GM12878 (cell line): ENCODE results near the gene NUDT12. TPM values are rescaled to one million over a fixed set of nuclear protein-coding genes. Genes with fewer than 3 reads are reported as not detected.

Experiments used
- ATAC-seq: fragments of 200-7000 bp; cut with Tn5 transposase; 3 replicates; pipeline ENCODE4 v1.9.1; 2020; ENCODE audit warnings: mild to moderate bottlenecking, moderate library complexity
- BruUV-seq: library from RNA; stranded (reverse); fragments of 400-500 nt; replicated peaks from 2 replicates; lab custom pipeline; 2021; lab: Mats Ljungman, UMichigan
- CTCF ChIA-PET: fragments of 300-600 bp; sonication (Branson Sonifier 250); formaldehyde crosslinking; extraction: SDS; loops from one replicate; lab custom pipeline; 2021; ENCODE audit warnings: inconsistent platforms; lab: Yijun Ruan, JAX
- POLR2A ChIA-PET: fragments of 350-600 bp; formaldehyde crosslinking; extraction: SDS; loops from one replicate; lab custom pipeline; 2021; ENCODE audit warnings: inconsistent platforms; lab: Charles Lee
- RAD21 ChIA-PET: fragments of 300-600 bp; sonication (Branson Sonifier 250); formaldehyde crosslinking; loops from one replicate; lab custom pipeline; 2023; ENCODE audit warnings: antibody characterized with exemption; ENCODE audit not compliant: unreplicated experiment; lab: Charles Lee
- SMC1A ChIA-PET: fragments of 300-600 bp; sonication (Branson Sonifier 250); formaldehyde crosslinking; loops from one replicate; lab custom pipeline; 2023; ENCODE audit not compliant: unreplicated experiment, uncharacterized antibody; lab: Charles Lee
- DNase-seq: peaks from one replicate; pipeline ENCODE4 v3.0.0-alpha.2; 2011; ENCODE audit warnings: low read depth, low spot score
- FAIRE-seq: peaks from 3 replicates; lab custom pipeline; 2011; peaks lifted over from hg19 to GRCh38; lab: Jason Lieb, UNC
- H2AFZ ChIP-seq: 2 replicates; pipeline ENCODE4 v1.6.0; 2011; ENCODE audit warnings: low read depth, low read length, control low read depth; ENCODE audit not compliant: control insufficient read depth
- H3K27ac ChIP-seq: 2 replicates; pipeline ENCODE4 v1.5.1; 2011; ENCODE audit warnings: control low read depth; ENCODE audit not compliant: control insufficient read depth, insufficient read depth
- H3K27me3 ChIP-seq, 2 experiments: replicated peaks in 1 of 2; 2 replicates each; pipeline versions ENCODE4 v1.6.0 to v1.6.1; 2011; ENCODE audit warnings: low read length in 1 of 2; ENCODE audit not compliant: control insufficient read depth in 2 of 2, insufficient read depth in 2 of 2
- H3K36me3 ChIP-seq, 2 experiments: 2 replicates each; pipeline ENCODE4 v1.5.1; 2011; ENCODE audit warnings: low read length in 1 of 2; ENCODE audit not compliant: control insufficient read depth in 2 of 2, insufficient read depth in 2 of 2
- H3K4me1 ChIP-seq: 2 replicates; pipeline ENCODE4 v1.6.1; 2011; ENCODE audit warnings: mild to moderate bottlenecking, low read length, moderate library complexity, mixed read lengths; ENCODE audit not compliant: control insufficient read depth, insufficient read depth
- H3K4me2 ChIP-seq: 2 replicates; pipeline ENCODE4 v1.6.0; 2011; ENCODE audit warnings: control low read depth; ENCODE audit not compliant: control insufficient read depth, insufficient read depth
- H3K4me3 ChIP-seq: fragments of 200-600 bp; sonication (generic); 2 replicates; pipeline ENCODE4 v1.5.1; 2016
- H3K79me2 ChIP-seq: 2 replicates; pipeline ENCODE4 v1.6.0; 2011; ENCODE audit warnings: low read length; ENCODE audit not compliant: control insufficient read depth, insufficient read depth
- H3K9ac ChIP-seq: 2 replicates; pipeline ENCODE4 v1.8.0; 2011; ENCODE audit warnings: low read length, control low read depth, mixed read lengths; ENCODE audit not compliant: control insufficient read depth, insufficient read depth
- H3K9me3 ChIP-seq: replicated peaks from 3 replicates; pipeline ENCODE4 v1.5.1; 2011; ENCODE audit warnings: mild to moderate bottlenecking, low read length; ENCODE audit not compliant: control insufficient read depth, insufficient read depth
- H4K20me1 ChIP-seq: 2 replicates; pipeline ENCODE4 v1.6.0; 2011; ENCODE audit not compliant: control insufficient read depth, insufficient read depth
- CHD2 ChIP-seq: IDR thresholded peaks from 2 replicates; pipeline ENCODE4 v1.6.1; 2011; ENCODE audit warnings: low read depth, low read length, improper control_type of control experiment, borderline replicate concordance
- IRF5 ChIP-seq: fragments of 450-650 bp; IDR thresholded peaks from 2 replicates; pipeline ENCODE4 v1.6.1; 2017; ENCODE audit warnings: borderline replicate concordance
- KDM1A ChIP-seq: fragments of 200-600 bp; sonication (generic); IDR thresholded peaks from 2 replicates; pipeline ENCODE4 v1.6.1; 2016; ENCODE audit warnings: borderline replicate concordance
- MYC ChIP-seq: IDR thresholded peaks from 2 replicates; pipeline ENCODE4 v1.6.1; 2011; ENCODE audit warnings: mild to moderate bottlenecking, low read length, moderate library complexity, inconsistent platforms; ENCODE audit not compliant: insufficient read depth, insufficient replicate concordance, insufficient read length, severe bottlenecking
- NFXL1 ChIP-seq: fragments of 450-650 bp; IDR thresholded peaks from 2 replicates; pipeline ENCODE4 v1.6.1; 2017; ENCODE audit warnings: antibody characterized with exemption, mild to moderate bottlenecking, borderline replicate concordance
- PML ChIP-seq: IDR thresholded peaks from 2 replicates; pipeline ENCODE4 v1.6.1; 2012; ENCODE audit warnings: low read length, inconsistent platforms
- RAD21 ChIP-seq: IDR thresholded peaks from 2 replicates; pipeline ENCODE4 v1.6.1; 2011; ENCODE audit warnings: mild to moderate bottlenecking, low read depth, low read length, moderate library complexity; ENCODE audit not compliant: insufficient read depth
- SMC3 ChIP-seq: IDR thresholded peaks from 2 replicates; pipeline ENCODE4 v1.6.1; 2011; ENCODE audit warnings: low read length, improper control_type of control experiment, borderline replicate concordance
- TCF7 ChIP-seq: IDR thresholded peaks from 2 replicates; pipeline ENCODE4 v1.6.1; 2014; ENCODE audit warnings: antibody characterized with exemption, borderline replicate concordance
- ZZZ3 ChIP-seq: IDR thresholded peaks from 2 replicates; pipeline ENCODE4 v1.6.1; 2011; ENCODE audit warnings: low read depth; ENCODE audit not compliant: control insufficient read depth, insufficient read length
- WGBS: methylation state at CpG from one replicate; pipeline ENCODE4 v1.1.6; 2016; ENCODE audit warnings: low lambda C conversion rate; ENCODE audit not compliant: insufficient replicate concordance, insufficient coverage; ENCODE audit errors: missing lambda C conversion rate; 5-methylcytosine and 5-hydroxymethylcytosine counted together
- in situ Hi-C: fragments of 300-500 bp; cut with MboI; formaldehyde crosslinking; loops from 9 replicates; pipeline ENCODE4 v1.14.3; 2018; ENCODE audit warnings: mixed read lengths
- intact Hi-C: fragments of 100-400 bp; cut with micrococcal nuclease; formaldehyde crosslinking; loops from one replicate; pipeline ENCODE4 v1.14.2; 2022; ENCODE audit not compliant: unreplicated experiment
- polyA plus RNA-seq, 11 experiments: library from polyadenylated mRNA; depleted of rRNA in 4 of 11; unstranded in 6 of 11; stranded (reverse) in 5 of 11; fragments of >200 nt; fragmentation: Nextera tagmentation in 4 of 11; fragmentation: Illumina TruSeq in 1 of 11; extraction: Ambion mirVana in 4 of 11; extraction: Trizol in 1 of 11; gene quantifications; 1 replicate in 1 of 11; 2 replicates in 10 of 11; pipeline versions ENCODE4 v1.2.1 to v1.2.3, GENCODE V29; 2011 to 2016; ENCODE audit warnings: inconsistent platforms in 2 of 11, missing spikeins in 2 of 11, low read depth in 1 of 11
- total RNA-seq, 4 experiments: library from RNA; depleted of rRNA in 3 of 4; stranded (reverse); fragments of >200 nt in 3 of 4; fragmentation: Illumina TruSeq in 1 of 4; extraction: Trizol in 1 of 4; gene quantifications; 2 replicates each; pipeline versions ENCODE4 v1.2.1 to v1.2.3, GENCODE V29; 2013 to 2021

Gene NUDT12
- total and polyA plus RNA-seq, 10 of the 15 experiments (the other 5 are each of a cell fraction or from before 2014, with no cell fraction given): 2.9 to 9.0 (median 5.2) TPM

- Histone ChIP-seq H3K36me3 (no peaks in the 10 kb centered on the region), H3K4me2 (no peak overlapping the region), H3K4me3 (no peak overlapping the region), H2AFZ (no peak overlapping the region), H4K20me1 (no peaks in the 10 kb centered on the region)
- in situ Hi-C loops: no loop called here
- no TSS peak for BruUV-seq
- POLR2A ChIA-PET: interaction anchor here (0.6 kb wide), 1 partner anchor 351 kb away, joined by 8 read pairs; no protein-coding TSS in a partner anchor
- TF ChIP-seq SMC3 (no peak), ZZZ3 (no peak), IRF5 (no peak), PML (no peak), NFXL1 (no peak), RAD21 (no peak), KDM1A (no peak), TCF7 (no peak), CHD2 (no peak), MYC (no peak)
- TF ChIP-seq, all 136 proteins: peak for 0
- Histone ChIP-seq H3K4me1 (no peaks in the 10 kb centered on the region), H3K9ac (no peak overlapping the region), H3K27me3 (peaks cover 0 to 3% of the 10 kb centered on the region in 2 experiments; a peak in 1 of 4 replicates), H3K79me2 (no peaks in the 10 kb centered on the region), H3K27ac (no peak overlapping the region), H3K9me3 (no peaks in the 10 kb centered on the region)
- 30% methylated on average over 3 of the region's 3 CpGs for WGBS
- RAD21 ChIA-PET: interaction anchor here (0.6 to 1.4 kb wide), 2 partner anchors 13 to 176 kb away, joined by 3 to 4 read pairs; no protein-coding TSS in a partner anchor
- DNase-seq (no peak), FAIRE-seq (no peak), ATAC-seq (no peak)
- SMC1A ChIA-PET: no interaction called here
- intact Hi-C loops: no loop called here
- CTCF ChIA-PET: interaction anchor here (1.4 to 1.8 kb wide), 2 partner anchors 12 to 20 kb away, joined by 3 read pairs; no protein-coding TSS in a partner anchor
These were observed 6.9 kb upstream of the NUDT12 start for GRCh38 chr5:103569313-103570060.
